Lung (tissue), 12 donors: ENCODE measurements around the gene DAGLA. TPM values are rescaled to one million over a fixed set of nuclear protein-coding genes. Genes with fewer than 3 reads are reported as not detected.

ENCODE experiments used
- ATAC-seq: fragments of 200-7000 bp; cut with Tn5 transposase; one replicate; pipeline ENCODE4 v1.9.1; 2020; ENCODE audit warnings: moderate number of reproducible peaks; ENCODE audit not compliant: insufficient read depth, low FRiP score
- DNase-seq, 3 donors: peaks; one replicate each; pipeline ENCODE4 v3.0.0-alpha.2; 2013 to 2017
- H3K27ac ChIP-seq, 2 donors: one replicate each; pipeline ENCODE4 v1.5.1; 2013; ENCODE audit warnings: mild to moderate bottlenecking in 2 of 2, moderate library complexity in 2 of 2, control low read depth in 1 of 2, inconsistent platforms in 1 of 2, low read depth in 1 of 2, low read length in 1 of 2
- H3K27me3 ChIP-seq, 3 donors: one replicate each; pipeline ENCODE4 v1.5.1; 2013; ENCODE audit warnings: low read length in 2 of 3; ENCODE audit not compliant: control insufficient read depth in 3 of 3, insufficient read depth in 3 of 3
- H3K36me3 ChIP-seq, 4 donors: one replicate each; pipeline ENCODE4 v1.5.1; 2013; ENCODE audit warnings: low read length in 4 of 4, mild to moderate bottlenecking in 1 of 4, moderate library complexity in 1 of 4; ENCODE audit not compliant: control insufficient read depth in 4 of 4, insufficient read depth in 4 of 4
- H3K4me1 ChIP-seq, 5 donors: one replicate each; pipeline ENCODE4 v1.5.1; 2013; ENCODE audit warnings: low read length in 5 of 5, mild to moderate bottlenecking in 2 of 5, moderate library complexity in 1 of 5; ENCODE audit not compliant: control insufficient read depth in 5 of 5, insufficient read depth in 5 of 5
- H3K4me3 ChIP-seq: one replicate; pipeline ENCODE4 v1.5.1; 2013; ENCODE audit warnings: mild to moderate bottlenecking, control low read depth, moderate library complexity
- H3K9ac ChIP-seq, 2 donors: one replicate each; pipeline ENCODE4 v1.5.1; 2013; ENCODE audit warnings: low read length in 2 of 2, control low read depth in 1 of 2; ENCODE audit not compliant: insufficient read depth in 1 of 2
- H3K9me3 ChIP-seq, 4 donors: one replicate each; pipeline ENCODE4 v1.5.1; 2013; ENCODE audit warnings: low read length in 3 of 4, mild to moderate bottlenecking in 1 of 4, moderate library complexity in 1 of 4; ENCODE audit not compliant: control insufficient read depth in 4 of 4, insufficient read depth in 3 of 4
- CTCF ChIP-seq: IDR thresholded peaks from 2 replicates; pipeline ENCODE4 v1.5.1; 2012; ENCODE audit warnings: mild to moderate bottlenecking; ENCODE audit errors: control extremely low read depth, extremely low read depth
- WGBS, 2 donors: extraction: QIAGEN DNeasy Blood & Tissue Kit; methylation state at CpG; one replicate each; pipeline ENCODE4 v1.1.7; 2013; 5-methylcytosine and 5-hydroxymethylcytosine counted together
- polyA plus RNA-seq, 2 donors: library from polyadenylated mRNA; stranded (reverse); fragments of 200-250 nt; gene quantifications; one replicate each; pipeline ENCODE4 v1.2.1, GENCODE V29; 2013
- total RNA-seq, 2 donors: library from RNA; depleted of rRNA in 1 of 2; stranded (reverse); fragments of >200 nt in 1 of 2; gene quantifications; one replicate each; pipeline ENCODE4 v1.2.1, GENCODE V29; 2014 to 2021
- donor health status: control.
- donor health status: control.
- donor health status: Bipolar disorder and iron deficiency.
- donor health status: healthy.
- donor health status: DM: yes; HTN: yes; CAD: no.

The DAGLA gene
- total and polyA plus RNA-seq, 4 donors: 1.5 to 7.5 (median 2.9) TPM

GRCh38 chr11:61762798-61763197 is 82.6 kb downstream of the DAGLA start:
- Histone ChIP-seq H3K4me3 (no peak overlapping the region), H3K27ac (no peak overlapping the region), H3K4me1 (peaks cover 0 to 11% (median 0%) of the 10 kb centered on the region in 5 donors), H3K36me3 (no peaks in the 10 kb centered on the region), H3K9me3 (no peaks in the 10 kb centered on the region), H3K9ac (no peak overlapping the region), H3K27me3 (no peaks in the 10 kb centered on the region)
- ATAC-seq (no peak), DNase-seq (no peak)
- 44 to 48% methylated on average over 15 of the region's 15 CpGs for WGBS, 2 donors
- no peak for TF ChIP-seq CTCF

GRCh38 chr11:61763930-61764605 is 83.9 kb downstream of the DAGLA start:
- 62 to 77% methylated on average over 23 of the region's 23 CpGs for WGBS, 2 donors
- H3K4me1 ChIP-seq: peaks cover 0 to 21% (median 2%) of the 10 kb centered on the region in 5 donors
- no peak for TF ChIP-seq CTCF
- H3K9ac ChIP-seq: no peak overlapping the region
- no peak for ATAC-seq
- no peaks in the 10 kb centered on the region for H3K9me3 ChIP-seq
- H3K36me3 ChIP-seq: no peaks in the 10 kb centered on the region
- H3K4me3 ChIP-seq: no peak overlapping the region
- no peaks in the 10 kb centered on the region for H3K27me3 ChIP-seq
- no peak for DNase-seq
- peak overlapping the region in 1 of 2 donors; percentile 48 for H3K27ac ChIP-seq

- Histone ChIP-seq H3K27ac (no peak overlapping the region), H3K4me1 (peaks cover 0 to 27% (median 2%) of the 10 kb centered on the region in 5 donors), H3K27me3 (no peaks in the 10 kb centered on the region), H3K9ac (no peak overlapping the region), H3K4me3 (no peak overlapping the region), H3K36me3 (no peaks in the 10 kb centered on the region), H3K9me3 (no peaks in the 10 kb centered on the region)
- TF ChIP-seq CTCF: no peak
- 49 to 75% methylated on average over 19 to 22 of the region's 22 CpGs for whole genome bisulfite sequencing, 2 donors
- DNase-seq: no peak
- no peak for ATAC-seq
These were observed 84.5 kb downstream of the DAGLA start for GRCh38 chr11:61764606-61765260.
